ENCODE measurements around the gene MIB1. TPM values are rescaled to one million over a fixed set of nuclear protein-coding genes. Genes with fewer than 3 reads are reported as not detected.

Gene MIB1
- total and polyA plus RNA-seq, 2 experiments from 2014 or later: 10.8 to 56.7 TPM

GRCh38 chr18:21703241-21703820 lies 37.3 kb upstream of the MIB1 start:
- peak overlapping the region; percentile 77; the same call in 1 of the 2 replicates for H3K27ac Mint-ChIP-seq
- H3K79me2 ChIP-seq (replicated peaks; ENCODE audit: insufficient read depth): no peaks in the 10 kb centered on the region; the same call in 1 of the 2 replicates
- peak overlapping the region; percentile 62 for H3K27ac ChIP-seq (ENCODE audit: low read depth)
- H4K20me1 ChIP-seq (replicated peaks; ENCODE audit: insufficient read depth): no peaks in the 10 kb centered on the region
- DNase-seq (ENCODE audit: low spot score) (peak; percentile 64), ATAC-seq (peak; percentile 3)
- peaks cover 19% of the 10 kb centered on the region; the same call in 1 of the 2 replicates for H3K27me3 ChIP-seq (ENCODE audit: insufficient read depth)
- peaks cover 10% of the 10 kb centered on the region for H3K4me1 ChIP-seq (ENCODE audit: insufficient read depth)
- H3K36me3 Mint-ChIP-seq (ENCODE audit: low read depth): peaks cover 43% of the 10 kb centered on the region
- H3K36me3 ChIP-seq (ENCODE audit: insufficient read depth): peaks cover 3% of the 10 kb centered on the region; the same call in 1 of the 2 replicates
- peaks cover 16% of the 10 kb centered on the region for H3K4me1 Mint-ChIP-seq
- TF ChIP-seq STAT1 (IDR thresholded peaks at IDR 0.05; ENCODE audit: unreplicated experiment) (no peak), POLR2AphosphoS5 (IDR thresholded peaks at IDR 0.05; ENCODE audit: low read depth) (no peak), EZH2 (IDR thresholded peaks at IDR 0.05; ENCODE audit: low read depth, unreplicated experiment) (no peak), NANOG (IDR thresholded peaks at IDR 0.05; ENCODE audit: borderline replicate concordance) (no peak), JUNB (IDR thresholded peaks at IDR 0.05; ENCODE audit: unreplicated experiment) (no peak), ZNF114 (CRISPR knock-in tag; IDR thresholded peaks at IDR 0.05) (no peak), ETS1 (IDR thresholded peaks at IDR 0.05) (no peak), ZNF462 (CRISPR knock-in tag; IDR thresholded peaks at IDR 0.05) (no peak), CTCF (conservative IDR thresholded peaks at IDR 0.05; ENCODE audit: low read depth in 2 of 2) (no peak), EZH2phosphoT487 (IDR thresholded peaks at IDR 0.05; ENCODE audit: unreplicated experiment) (no peak), REST (IDR thresholded peaks at IDR 0.05; ENCODE audit: unreplicated experiment) (no peak), CREB1 (CRISPR knock-in tag; IDR thresholded peaks at IDR 0.05; ENCODE audit: low read depth) (no peak), ZNF331 (CRISPR knock-in tag; IDR thresholded peaks at IDR 0.05; ENCODE audit: low read depth) (no peak)
- peaks cover 23% of the 10 kb centered on the region for H3K9me3 Mint-ChIP-seq
- H3K4me3 Mint-ChIP-seq: peak overlapping the region; percentile 88
- H2AFZ ChIP-seq: peak overlapping the region; percentile 98
- 0 out of 2 replicates have a peak, but pooled peaks cover 4% of the 10 kb centered on the region for H3K9me2 ChIP-seq (ENCODE audit: insufficient read depth)
- peaks cover 19% of the 10 kb centered on the region for H3K27me3 Mint-ChIP-seq (ENCODE audit: insufficient read depth, low read depth, poor library complexity)
- H3K4me2 ChIP-seq: peak overlapping the region; percentile 97
- H3K4me3 ChIP-seq: peak overlapping the region; percentile 78
- peaks cover 6% of the 10 kb centered on the region; the same call in 1 of the 2 replicates for H3F3A ChIP-seq (replicated peaks; ENCODE audit: low read depth)

Measured in GM23338 (cell line).